Endometrium (tissue), 2 donors: Measurements from ENCODE around the gene BMPR1A.

ENCODE experiments used
- FAIRE-seq: peaks from 2 replicates; lab custom pipeline; 2012; peaks lifted over from hg19 to GRCh38; lab: Jason Lieb, UNC
- donor health status: control.
- donor health status: control.

Gene BMPR1A

GRCh38 chr10:86756511-86757112, at the start of gene BMPR1A:
Gene BMPR1A (plus strand): TSS chr10:86756619. CDS start chr10:86876019, 119,400 bp downstream.
- FAIRE-seq = no peak

GRCh38 chr10:86706977-86707376, 49.4 kb upstream of the BMPR1A start:
- no peak for FAIRE-seq

GRCh38 chr10:86707505-86707904, 48.9 kb upstream of the BMPR1A start:
- FAIRE-seq = no peak

- no peak for FAIRE-seq
Observed at GRCh38 chr10:86708068-86708782, 48.2 kb upstream of the BMPR1A start.

- no peak for FAIRE-seq
Observed at GRCh38 chr10:86708783-86709380, 47.5 kb upstream of the BMPR1A start.

GRCh38 chr10:86709396-86710185, 46.8 kb upstream of the BMPR1A start:
- FAIRE-seq = no peak

- FAIRE-seq = no peak
Observed at GRCh38 chr10:86710987-86711512, 45.4 kb upstream of the BMPR1A start.

GRCh38 chr10:86711513-86712316, 44.7 kb upstream of the BMPR1A start:
- FAIRE-seq = no peak

- FAIRE-seq = no peak
Observed at GRCh38 chr10:86712317-86712707, 44.1 kb upstream of the BMPR1A start.

GRCh38 chr10:86715156-86715795, 41.1 kb upstream of the BMPR1A start:
- FAIRE-seq = no peak

- no peak for FAIRE-seq
Observed at GRCh38 chr10:86715836-86716235, 40.6 kb upstream of the BMPR1A start.

- FAIRE-seq = no peak
Observed at GRCh38 chr10:86716466-86716865, 40.0 kb upstream of the BMPR1A start.

- FAIRE-seq = no peak
Observed at GRCh38 chr10:86718556-86718955, 37.9 kb upstream of the BMPR1A start.

GRCh38 chr10:86721232-86721631, 35.2 kb upstream of the BMPR1A start:
- no peak for FAIRE-seq

- FAIRE-seq = no peak
Observed at GRCh38 chr10:86723009-86723408, 33.4 kb upstream of the BMPR1A start.

- no peak for FAIRE-seq
Observed at GRCh38 chr10:86724445-86724844, 32.0 kb upstream of the BMPR1A start.

- FAIRE-seq = no peak
Observed at GRCh38 chr10:86725980-86726676, 30.3 kb upstream of the BMPR1A start.

GRCh38 chr10:86726677-86726999, 29.8 kb upstream of the BMPR1A start:
- FAIRE-seq = no peak

GRCh38 chr10:86727470-86727869, 28.9 kb upstream of the BMPR1A start:
- no peak for FAIRE-seq

- FAIRE-seq = no peak
Observed at GRCh38 chr10:86728056-86728455, 28.4 kb upstream of the BMPR1A start.

- no peak for FAIRE-seq
Observed at GRCh38 chr10:86729677-86730076, 26.7 kb upstream of the BMPR1A start.
